Measurements from ENCODE around the gene LGI4.

Gene LGI4

DNA sequence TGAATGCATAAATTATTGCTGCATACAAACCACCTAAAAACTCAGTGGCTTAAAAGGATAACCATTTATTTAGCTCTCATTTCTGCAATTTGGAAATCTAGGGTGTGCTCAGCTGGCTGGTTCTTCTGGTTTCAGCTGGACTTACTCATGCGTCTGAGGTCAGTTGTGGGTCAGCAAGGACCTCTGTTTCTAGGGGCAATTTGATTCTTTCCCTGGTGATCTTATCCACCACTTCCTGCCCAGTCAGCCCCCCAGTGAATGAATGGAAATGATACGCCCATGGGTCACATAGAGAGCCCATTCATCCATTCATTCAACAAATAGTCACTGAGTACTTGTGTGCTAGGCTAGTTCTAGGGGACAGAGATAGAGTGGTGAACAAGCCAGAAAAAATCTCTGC is 29.6 kb upstream of the LGI4 start:
- H3K27me3 ChIP-seq (ENCODE audit: insufficient read depth, low read length), result no peaks in the 10 kb centered on the region
- no peak overlapping the region for H3K9ac ChIP-seq (ENCODE audit: low read length)
- TF ChIP-seq, protein P1, sequence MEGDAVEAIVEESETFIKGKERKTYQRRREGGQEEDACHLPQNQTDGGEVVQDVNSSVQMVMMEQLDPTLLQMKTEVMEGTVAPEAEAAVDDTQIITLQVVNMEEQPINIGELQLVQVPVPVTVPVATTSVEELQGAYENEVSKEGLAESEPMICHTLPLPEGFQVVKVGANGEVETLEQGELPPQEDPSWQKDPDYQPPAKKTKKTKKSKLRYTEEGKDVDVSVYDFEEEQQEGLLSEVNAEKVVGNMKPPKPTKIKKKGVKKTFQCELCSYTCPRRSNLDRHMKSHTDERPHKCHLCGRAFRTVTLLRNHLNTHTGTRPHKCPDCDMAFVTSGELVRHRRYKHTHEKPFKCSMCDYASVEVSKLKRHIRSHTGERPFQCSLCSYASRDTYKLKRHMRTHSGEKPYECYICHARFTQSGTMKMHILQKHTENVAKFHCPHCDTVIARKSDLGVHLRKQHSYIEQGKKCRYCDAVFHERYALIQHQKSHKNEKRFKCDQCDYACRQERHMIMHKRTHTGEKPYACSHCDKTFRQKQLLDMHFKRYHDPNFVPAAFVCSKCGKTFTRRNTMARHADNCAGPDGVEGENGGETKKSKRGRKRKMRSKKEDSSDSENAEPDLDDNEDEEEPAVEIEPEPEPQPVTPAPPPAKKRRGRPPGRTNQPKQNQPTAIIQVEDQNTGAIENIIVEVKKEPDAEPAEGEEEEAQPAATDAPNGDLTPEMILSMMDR (IDR thresholded peaks at IDR 0.05; ENCODE audit: low read length), result no peak
- TF ChIP-seq EZH2 (IDR thresholded peaks at IDR 0.05; ENCODE audit: borderline replicate concordance, low read length), result no peak
- H3K4me3 ChIP-seq (ENCODE audit: low read depth, low read length, poor library complexity, severe bottlenecking), result no peak overlapping the region
- no peaks in the 10 kb centered on the region for H3F3A ChIP-seq (ENCODE audit: insufficient read depth, low read length)
- H3K27ac ChIP-seq (ENCODE audit: low read depth, low read length, poor library complexity, severe bottlenecking), result no peak overlapping the region
- no peaks in the 10 kb centered on the region for H4K20me1 ChIP-seq (ENCODE audit: insufficient read depth, low read length)
- peaks cover 94% of the 10 kb centered on the region for H3K36me3 ChIP-seq (ENCODE audit: insufficient read depth, low read length)
- H3K79me2 ChIP-seq (ENCODE audit: insufficient read depth, low read length), result no peaks in the 10 kb centered on the region
- H3K9me3 ChIP-seq (ENCODE audit: low read length), result peaks cover 32% of the 10 kb centered on the region
- no peaks in the 10 kb centered on the region for H3K4me1 ChIP-seq (ENCODE audit: insufficient read depth, low read length, severe bottlenecking)
- H3K4me2 ChIP-seq (ENCODE audit: low read length), result no peak overlapping the region
- H3K9me2 ChIP-seq (ENCODE audit: low read depth, low read length), result no peaks in the 10 kb centered on the region
- no peak overlapping the region for H2AFZ ChIP-seq (ENCODE audit: low read length)

DNA sequence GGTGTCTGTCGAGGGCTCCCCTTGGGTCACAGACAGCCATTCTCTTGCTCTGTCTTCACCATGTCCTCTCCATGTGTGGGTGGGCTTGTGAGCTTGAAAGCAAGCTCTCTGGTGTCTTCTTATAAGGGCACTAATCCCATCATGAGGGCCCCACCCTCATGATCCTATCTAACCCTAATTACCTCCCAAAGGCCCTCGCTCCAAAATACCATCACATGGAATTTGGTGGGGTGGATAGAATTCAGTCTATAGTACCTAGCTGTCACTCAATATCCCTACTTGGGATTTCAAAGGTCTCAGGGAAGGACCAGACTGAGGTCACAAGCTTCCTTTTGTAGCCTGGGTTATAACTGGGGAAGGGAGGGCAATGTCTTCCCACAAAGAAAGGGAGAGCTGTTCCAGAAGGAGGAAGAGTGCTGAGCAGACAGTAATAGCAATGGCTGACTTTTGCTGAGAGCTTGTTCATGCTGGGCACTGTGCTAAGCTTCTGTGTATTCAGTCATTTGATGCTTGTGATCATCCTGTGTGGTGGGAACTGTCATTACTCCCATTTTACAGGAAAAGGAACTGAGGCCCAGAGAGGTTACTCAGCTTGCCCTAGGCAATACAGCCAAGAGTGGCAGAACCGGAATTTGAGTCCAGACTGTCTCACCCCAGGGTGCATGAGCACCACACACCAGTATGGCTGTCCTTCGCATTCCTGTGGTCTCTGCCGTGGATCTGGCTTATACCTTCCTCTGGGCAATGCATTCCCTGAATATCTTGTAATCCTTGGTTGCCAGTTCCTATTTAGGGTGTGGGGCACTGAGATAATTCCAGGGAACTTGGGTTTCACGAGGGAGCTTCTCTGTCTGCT is 27.8 kb upstream of the LGI4 start:
- no peaks in the 10 kb centered on the region for H3K9me2 ChIP-seq (ENCODE audit: low read depth, low read length)
- H3F3A ChIP-seq (ENCODE audit: insufficient read depth, low read length), result no peaks in the 10 kb centered on the region
- H4K20me1 ChIP-seq (ENCODE audit: insufficient read depth, low read length), result no peaks in the 10 kb centered on the region
- H3K4me1 ChIP-seq (ENCODE audit: insufficient read depth, low read length, severe bottlenecking), result no peaks in the 10 kb centered on the region
- H3K27me3 ChIP-seq (ENCODE audit: insufficient read depth, low read length), result no peaks in the 10 kb centered on the region
- TF ChIP-seq, protein P1 (IDR thresholded peaks at IDR 0.05; ENCODE audit: low read length), result no peak
- TF ChIP-seq EZH2 (IDR thresholded peaks at IDR 0.05; ENCODE audit: borderline replicate concordance, low read length), result no peak
- peaks cover 32% of the 10 kb centered on the region for H3K9me3 ChIP-seq (ENCODE audit: low read length)
- no peak overlapping the region for H3K9ac ChIP-seq (ENCODE audit: low read length)
- no peak overlapping the region for H2AFZ ChIP-seq (ENCODE audit: low read length)
- peaks cover 100% of the 10 kb centered on the region for H3K36me3 ChIP-seq (ENCODE audit: insufficient read depth, low read length)
- no peak overlapping the region for H3K4me3 ChIP-seq (ENCODE audit: low read depth, low read length, poor library complexity, severe bottlenecking)
- no peak overlapping the region for H3K4me2 ChIP-seq (ENCODE audit: low read length)
- no peaks in the 10 kb centered on the region for H3K79me2 ChIP-seq (ENCODE audit: insufficient read depth, low read length)
- no peak overlapping the region for H3K27ac ChIP-seq (ENCODE audit: low read depth, low read length, poor library complexity, severe bottlenecking)

DNA sequence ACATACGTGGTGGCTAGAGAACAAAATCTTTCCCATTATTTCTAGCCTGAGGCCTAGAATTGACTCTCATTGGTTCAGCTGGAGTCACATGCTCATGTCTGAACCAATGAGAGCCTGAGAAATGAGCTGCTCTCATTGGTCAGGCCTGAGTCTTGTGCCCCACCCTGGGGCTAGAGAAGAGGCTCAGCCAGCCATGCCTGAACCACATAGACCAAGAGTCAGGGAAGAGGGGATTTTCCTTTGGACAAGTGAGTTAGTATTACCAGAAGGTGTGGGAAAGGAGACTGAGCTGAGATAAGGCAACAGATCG is 26.5 kb upstream of the LGI4 start:
- Histone ChIP-seq H3K36me3 (ENCODE audit: insufficient read depth, low read length) (peaks cover 100% of the 10 kb centered on the region), H3K27me3 (ENCODE audit: insufficient read depth, low read length) (no peaks in the 10 kb centered on the region), H3K9ac (ENCODE audit: low read length) (no peak overlapping the region), H3K9me3 (ENCODE audit: low read length) (peaks cover 29% of the 10 kb centered on the region), H3F3A (ENCODE audit: insufficient read depth, low read length) (no peaks in the 10 kb centered on the region), H3K4me2 (ENCODE audit: low read length) (no peak overlapping the region), H3K4me1 (ENCODE audit: insufficient read depth, low read length, severe bottlenecking) (peaks cover 4% of the 10 kb centered on the region), H4K20me1 (ENCODE audit: insufficient read depth, low read length) (no peaks in the 10 kb centered on the region), H3K4me3 (ENCODE audit: low read depth, low read length, poor library complexity, severe bottlenecking) (no peak overlapping the region), H3K9me2 (ENCODE audit: low read depth, low read length) (no peaks in the 10 kb centered on the region), H3K79me2 (ENCODE audit: insufficient read depth, low read length) (no peaks in the 10 kb centered on the region), H2AFZ (ENCODE audit: low read length) (no peak overlapping the region), H3K27ac (ENCODE audit: low read depth, low read length, poor library complexity, severe bottlenecking) (no peak overlapping the region)
- TF ChIP-seq, protein P1 (IDR thresholded peaks at IDR 0.05; ENCODE audit: low read length), result no peak
- no peak for TF ChIP-seq EZH2 (IDR thresholded peaks at IDR 0.05; ENCODE audit: borderline replicate concordance, low read length)
